Astrocyte of the spinal cord (primary cell): ENCODE results near the gene PRM1.

Experiments
- DNase-seq: peaks from one replicate; pipeline ENCODE4 v3.0.0; 2011; ENCODE audit warnings: low read depth, low spot score
- H3K4me3 ChIP-seq: 2 replicates; pipeline ENCODE4 v1.5.1; 2011; ENCODE audit warnings: low read depth, mild to moderate bottlenecking, low read length, moderate library complexity
- in situ Hi-C: cut with HindIII; loops from 2 replicates; pipeline ENCODE4 v1.10.0; 2017; ENCODE audit warnings: low sequenced_read_pairs
- TF ChIP-seq, protein P1 (sequence below): IDR thresholded peaks from 2 replicates; pipeline ENCODE4 v1.5.1; 2012; ENCODE audit warnings: low read depth, mild to moderate bottlenecking, low read length, inconsistent platforms

Gene PRM1

DNA sequence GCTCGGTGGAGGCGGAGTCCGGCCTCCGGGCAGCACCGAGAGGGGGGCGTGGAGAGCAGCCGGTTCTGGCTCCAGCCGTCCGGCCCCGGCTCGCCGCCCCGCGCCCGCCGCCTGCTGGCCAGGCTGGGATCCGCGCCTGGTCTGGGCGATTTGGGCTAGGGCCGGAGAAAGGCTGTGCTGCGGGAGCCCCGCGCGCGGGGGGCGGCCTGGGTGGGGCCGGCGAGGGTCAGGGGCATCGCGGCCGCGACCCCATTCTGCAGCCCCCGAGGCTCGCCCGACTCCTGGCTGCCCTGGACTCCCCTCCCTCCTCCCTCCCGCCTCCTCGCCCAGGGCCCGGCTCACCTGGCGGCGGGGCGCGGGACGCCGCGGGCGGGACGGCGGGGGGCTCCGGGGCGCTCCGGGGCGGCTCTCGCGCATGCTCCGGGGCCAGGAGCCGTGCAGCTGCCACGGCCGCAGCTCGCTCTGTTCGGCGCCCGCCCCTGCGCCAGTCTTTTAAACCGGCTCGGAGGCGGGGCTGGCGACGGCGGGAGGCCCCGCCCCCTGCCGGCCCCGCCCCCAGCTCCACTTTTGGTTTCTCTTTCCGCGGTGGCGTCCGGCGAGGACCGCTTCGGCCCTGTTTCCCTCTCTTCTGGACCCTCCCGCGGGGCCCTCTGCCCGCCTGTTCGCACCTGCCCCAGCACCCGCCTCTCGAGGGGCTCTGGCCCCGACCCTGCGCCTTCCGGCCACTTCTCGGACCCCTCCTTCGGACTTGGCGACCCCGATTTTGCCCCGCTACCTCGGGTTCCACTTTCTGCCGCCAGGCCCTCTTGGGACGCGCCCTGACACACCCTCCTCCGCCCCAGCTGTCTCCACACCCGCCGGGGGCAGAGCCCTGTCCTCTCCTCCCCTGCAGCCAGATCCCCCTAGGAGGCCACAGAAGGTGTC, 25.1 kb downstream of the PRM1 start, which contains the start of gene SOCS1:
Gene SOCS1 (minus strand): TSS at position 468 of the 924 bp plus-strand sequence. CDS start 726 bp downstream, outside the sequence.
- peak; percentile 86 for DNase-seq

GRCh38 chr16:11254913-11255736, 26.0 kb downstream of the PRM1 start:
- DNase-seq, result peak; percentile 48
- H3K4me3 ChIP-seq, result peak overlapping the region; percentile 56
- in situ Hi-C loops, result no loop called here
- TF ChIP-seq, protein P1, sequence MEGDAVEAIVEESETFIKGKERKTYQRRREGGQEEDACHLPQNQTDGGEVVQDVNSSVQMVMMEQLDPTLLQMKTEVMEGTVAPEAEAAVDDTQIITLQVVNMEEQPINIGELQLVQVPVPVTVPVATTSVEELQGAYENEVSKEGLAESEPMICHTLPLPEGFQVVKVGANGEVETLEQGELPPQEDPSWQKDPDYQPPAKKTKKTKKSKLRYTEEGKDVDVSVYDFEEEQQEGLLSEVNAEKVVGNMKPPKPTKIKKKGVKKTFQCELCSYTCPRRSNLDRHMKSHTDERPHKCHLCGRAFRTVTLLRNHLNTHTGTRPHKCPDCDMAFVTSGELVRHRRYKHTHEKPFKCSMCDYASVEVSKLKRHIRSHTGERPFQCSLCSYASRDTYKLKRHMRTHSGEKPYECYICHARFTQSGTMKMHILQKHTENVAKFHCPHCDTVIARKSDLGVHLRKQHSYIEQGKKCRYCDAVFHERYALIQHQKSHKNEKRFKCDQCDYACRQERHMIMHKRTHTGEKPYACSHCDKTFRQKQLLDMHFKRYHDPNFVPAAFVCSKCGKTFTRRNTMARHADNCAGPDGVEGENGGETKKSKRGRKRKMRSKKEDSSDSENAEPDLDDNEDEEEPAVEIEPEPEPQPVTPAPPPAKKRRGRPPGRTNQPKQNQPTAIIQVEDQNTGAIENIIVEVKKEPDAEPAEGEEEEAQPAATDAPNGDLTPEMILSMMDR, result no peak

More for the DNA sequence above, 25.1 kb downstream of the PRM1 start, which contains the start of gene SOCS1:
- TF ChIP-seq, protein P1, result peak; percentile 69
- in situ Hi-C loops, result no loop called here
- H3K4me3 ChIP-seq, result peak within 1 kb of the TSS; percentile 66

DNA sequence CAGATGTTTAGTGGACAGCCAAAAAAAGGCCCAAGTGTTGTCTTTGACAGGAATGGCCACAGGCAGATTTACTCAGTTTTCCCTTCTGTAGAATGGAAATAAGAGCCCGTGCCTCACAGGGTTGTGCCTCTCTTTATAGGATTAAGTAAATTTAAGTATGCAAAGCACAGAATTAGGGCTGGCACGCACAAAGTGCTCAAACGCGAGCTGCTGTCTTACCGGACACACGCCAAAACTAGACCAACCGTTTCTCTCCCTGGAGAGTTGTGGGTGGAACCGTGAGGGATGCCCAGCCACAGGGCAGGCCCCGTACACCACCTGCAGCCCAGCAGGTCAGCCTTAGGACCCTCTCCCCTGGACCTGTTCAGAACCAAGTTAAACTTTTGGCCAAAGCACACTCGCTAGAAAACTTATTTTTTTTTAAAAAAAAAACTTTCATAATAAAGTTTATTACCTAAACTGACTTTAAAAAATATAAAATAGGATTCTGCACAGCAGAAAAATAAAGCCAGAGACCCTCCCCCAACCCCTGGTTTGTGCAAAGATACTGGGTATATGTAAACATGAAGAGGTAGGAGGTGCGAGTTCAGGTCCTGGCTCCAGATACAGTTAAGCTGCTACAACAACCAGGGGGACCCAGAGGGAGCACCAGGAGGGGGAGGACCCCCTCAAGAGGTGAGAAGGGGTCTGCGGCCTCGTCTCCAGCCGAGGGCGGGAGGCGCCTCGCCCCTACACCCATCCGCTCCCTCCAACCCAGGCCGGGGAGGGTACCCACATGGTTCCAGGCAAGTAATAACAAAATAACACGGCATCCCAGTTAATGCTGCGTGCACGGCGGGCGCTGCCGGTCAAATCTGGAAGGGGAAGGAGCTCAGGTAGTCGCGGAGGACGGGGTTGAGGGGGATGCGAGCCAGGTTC, 26.9 kb downstream of the PRM1 start:
- no peak for DNase-seq
- in situ Hi-C loops, result no loop called here
- H3K4me3 ChIP-seq, result peak overlapping the region; percentile 56
- TF ChIP-seq, protein P1, result no peak

DNA sequence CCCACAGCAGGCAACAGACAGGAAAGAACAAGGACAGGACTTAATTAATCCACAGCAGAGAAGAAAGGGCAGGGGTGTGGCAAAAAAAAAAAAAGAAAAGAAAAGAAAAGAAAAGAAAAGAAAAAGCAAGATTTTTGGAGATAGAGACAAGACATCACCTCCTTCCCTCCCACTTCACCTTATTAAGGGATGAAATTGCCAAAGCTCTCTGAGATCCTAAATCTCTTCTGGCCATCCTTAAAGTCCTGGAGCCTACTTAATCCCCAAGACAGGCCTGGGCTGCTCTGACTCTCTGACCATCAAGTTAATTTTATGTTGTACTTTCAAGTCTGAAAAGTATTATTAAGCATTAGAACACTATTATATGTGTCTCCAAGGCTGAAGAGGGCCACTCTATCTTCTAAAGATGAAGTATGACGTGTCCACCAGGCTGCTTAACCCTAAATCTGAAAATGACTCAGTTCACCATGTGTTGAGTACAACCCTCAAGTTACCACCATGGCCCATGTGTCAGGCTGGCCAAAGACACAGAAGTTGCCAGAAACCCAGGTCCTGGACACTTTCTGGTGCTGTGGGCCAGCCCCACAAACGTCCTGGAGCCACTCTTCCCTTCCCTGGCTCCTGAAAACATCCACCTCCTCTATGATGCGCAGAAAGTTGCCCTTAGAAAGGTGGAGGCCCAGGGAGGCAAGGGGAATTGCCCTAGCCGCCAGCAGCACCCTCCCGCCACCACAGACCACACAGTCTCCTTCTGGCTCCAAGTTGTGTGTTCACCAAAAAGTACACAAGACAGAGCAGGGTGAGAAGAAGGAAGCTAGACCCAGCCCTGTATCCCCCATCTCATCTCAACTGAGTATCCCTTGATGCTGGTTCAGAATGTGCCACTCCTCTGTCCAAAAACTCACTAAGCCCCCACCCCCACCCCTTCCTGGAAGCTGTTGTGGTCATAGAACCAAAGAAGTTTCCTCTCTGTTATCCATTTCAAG, 27.8 kb downstream of the PRM1 start:
- TF ChIP-seq, protein P1, result no peak
- peak; percentile 22 for DNase-seq
- peak overlapping the region; percentile 56 for H3K4me3 ChIP-seq
- in situ Hi-C loops, result no loop called here

DNA sequence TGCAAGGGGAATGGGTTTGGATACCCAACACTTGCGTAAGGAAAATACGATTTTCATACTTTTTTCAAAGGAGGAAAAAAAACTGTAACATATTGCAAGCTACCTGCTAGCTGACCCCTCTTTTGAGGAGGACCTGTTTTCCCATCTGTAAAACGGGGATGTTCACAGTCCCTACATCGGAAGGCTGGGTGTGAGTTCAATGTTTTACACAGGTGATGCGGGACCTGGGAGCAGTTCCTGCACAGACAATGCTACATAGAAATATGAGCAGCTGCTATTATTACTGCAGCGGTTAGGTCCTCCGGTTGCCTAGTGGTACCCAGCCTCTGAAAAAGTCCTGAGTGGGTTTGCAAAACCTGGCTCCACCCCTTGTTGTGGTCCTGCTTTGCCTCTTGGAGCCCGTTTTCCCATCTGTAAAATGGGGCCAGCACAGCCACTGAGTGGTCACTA, 28.6 kb downstream of the PRM1 start:
- no peak for DNase-seq
- in situ Hi-C loops, result no loop called here
- TF ChIP-seq, protein P1, result no peak
- no peak overlapping the region for H3K4me3 ChIP-seq
